LNCAP (cell line): ENCODE data around the gene KRTAP12-3.

Source experiments
- CTCF ChIP-seq: fragments of 450-650 bp; IDR thresholded peaks from 2 replicates; pipeline ENCODE4 v1.5.1; 2017; ENCODE audit warnings: mild to moderate bottlenecking

KRTAP12-3 gene

DNA sequence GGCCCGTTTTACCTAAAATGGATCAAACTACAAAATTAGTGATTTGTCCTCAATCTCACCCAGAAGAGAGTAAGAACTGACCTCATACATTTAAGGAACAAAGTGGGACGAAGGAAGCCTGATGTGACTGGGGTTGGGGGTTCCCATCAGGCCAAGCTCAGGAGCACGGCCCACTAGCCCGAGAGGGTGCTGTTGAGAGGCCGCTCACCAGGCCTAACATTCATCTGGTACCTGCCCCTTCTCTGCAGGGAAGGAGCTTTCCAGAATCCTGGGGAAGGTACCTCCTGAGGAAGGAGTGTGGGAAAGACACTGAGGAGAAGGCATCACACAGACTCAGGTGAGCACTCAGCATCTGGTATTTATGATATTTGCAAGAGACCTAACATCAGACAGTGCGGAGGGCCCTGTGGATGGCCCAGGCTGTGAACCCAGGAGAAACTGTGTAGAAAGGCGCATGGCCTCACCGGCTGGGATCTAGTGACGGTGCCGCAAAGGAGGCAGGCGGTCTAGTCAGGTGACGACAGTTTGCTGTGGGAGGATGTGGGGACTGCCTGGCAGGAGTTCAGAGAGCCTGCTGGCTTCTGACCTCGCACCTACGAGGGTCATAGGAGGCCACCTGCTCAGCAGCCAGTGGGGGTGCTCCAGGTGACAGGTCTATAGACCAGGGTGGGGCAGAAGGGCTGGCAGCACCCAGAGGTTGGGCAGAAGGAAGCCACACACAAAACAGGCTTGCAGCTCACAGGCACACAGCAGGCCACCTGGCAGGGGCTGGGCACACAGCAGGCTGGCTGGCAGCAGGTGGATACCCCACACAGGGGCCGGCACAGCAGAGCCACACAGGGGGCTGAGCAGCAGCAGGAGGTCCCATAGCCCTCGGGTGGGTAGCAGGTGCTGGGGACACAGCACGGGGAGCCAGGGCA is 3.8 kb upstream of the KRTAP12-3 start:
- no peak for TF ChIP-seq CTCF

GRCh38 chr21:44654576-44655175 is 3.1 kb upstream of the KRTAP12-3 start, which contains the start of gene KRTAP12-4:
Gene KRTAP12-4 (minus strand): TSS chr21:44654659. CDS start chr21:44654614, 45 bp downstream.
- no peak for TF ChIP-seq CTCF

DNA sequence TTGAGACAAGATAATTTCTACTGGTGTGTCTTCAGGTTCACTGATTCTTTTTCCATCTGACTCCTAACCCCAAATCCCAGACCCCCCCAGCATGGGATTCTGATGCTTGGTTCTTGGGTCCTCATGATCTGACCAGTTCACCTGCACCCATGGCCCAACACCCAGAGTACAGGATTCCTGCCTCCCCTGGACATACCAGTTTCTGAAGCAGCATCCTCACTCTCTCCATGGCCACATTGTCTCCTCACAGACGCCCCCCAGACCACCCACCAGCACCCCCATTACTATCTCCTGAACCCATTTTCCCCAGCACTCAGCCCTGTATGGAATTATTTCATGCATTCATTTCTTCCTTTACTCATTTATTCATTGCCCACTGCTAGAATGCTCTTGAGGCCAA is 864 bp upstream of the KRTAP12-3 start:
- TF ChIP-seq CTCF = no peak

DNA sequence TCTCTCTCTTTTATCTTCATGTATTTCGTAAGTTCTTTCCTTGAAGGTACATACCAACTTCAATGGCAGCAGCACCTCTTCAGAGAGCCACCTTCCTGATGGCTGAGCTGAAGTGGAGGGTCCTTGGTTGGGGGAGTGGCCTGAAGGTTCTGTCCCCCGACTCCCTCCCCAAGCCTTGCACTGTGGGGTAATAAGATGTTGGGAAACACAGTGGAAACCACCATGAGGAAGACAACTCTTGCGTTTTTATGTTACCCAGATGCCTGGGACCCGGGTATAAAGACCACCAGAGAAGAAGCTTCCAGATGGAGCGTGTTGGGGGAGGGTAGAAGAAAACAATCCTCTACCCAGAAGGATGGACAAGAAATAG is 794 bp downstream of the KRTAP12-3 start:
- no peak for TF ChIP-seq CTCF

GRCh38 chr21:44658913-44659595 is 1.3 kb downstream of the KRTAP12-3 start:
- no peak for TF ChIP-seq CTCF

GRCh38 chr21:44664691-44665090 is 7.0 kb downstream of the KRTAP12-3 start:
- no peak for TF ChIP-seq CTCF

DNA sequence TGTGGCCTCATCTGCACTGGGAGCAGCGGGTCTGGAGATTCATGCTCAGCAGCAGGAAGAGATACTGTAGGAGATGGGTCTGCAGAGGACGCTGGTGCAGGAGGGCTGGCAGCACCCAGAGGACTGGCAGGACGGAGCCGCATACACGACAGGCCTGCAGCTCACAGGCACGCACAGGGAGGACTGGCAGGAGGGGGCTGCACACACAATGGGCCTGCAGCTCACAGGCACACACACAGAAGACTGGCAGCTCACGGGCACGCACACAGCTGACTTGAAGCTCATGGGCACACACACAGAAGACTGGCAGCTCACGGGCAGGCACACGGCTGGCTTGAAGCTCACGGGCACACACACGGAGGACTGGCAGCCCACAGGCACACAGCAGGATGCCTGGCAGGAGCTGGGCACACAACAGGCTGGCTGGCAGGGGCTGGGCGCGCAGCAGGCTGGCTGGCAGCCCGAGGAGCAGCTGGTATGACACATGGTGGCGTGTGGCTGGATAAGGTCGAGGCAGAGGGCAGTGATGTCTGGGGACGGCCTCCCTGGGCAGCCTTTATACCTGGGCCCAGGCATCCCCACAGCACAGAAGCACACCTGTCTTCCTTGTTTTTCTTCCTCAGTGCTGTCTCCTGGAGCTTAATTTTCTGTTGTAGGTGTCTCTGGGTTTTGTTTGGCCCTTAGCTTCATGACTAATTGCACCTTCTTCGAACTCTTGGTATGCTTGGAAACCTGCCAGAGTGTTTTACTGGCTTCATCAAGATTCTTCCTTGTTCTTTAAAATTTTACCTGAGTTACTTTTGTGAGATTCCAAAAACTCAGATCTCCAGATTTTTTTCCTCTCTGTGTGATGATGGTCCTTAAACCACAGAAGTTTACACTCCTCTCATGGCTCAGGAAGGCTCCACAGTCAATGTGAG is 8.9 kb downstream of the KRTAP12-3 start, which contains the start of gene KRTAP12-2:
Gene KRTAP12-2 (minus strand): TSS at position 527 of the 920 bp plus-strand sequence. CDS start 41 bp downstream, at position 486.
- no peak for TF ChIP-seq CTCF
